ENCODE results near the gene FAM124A. TPM values are rescaled to one million over a fixed set of nuclear protein-coding genes. Genes with fewer than 3 reads are reported as not detected.
"Not testable (repeated sequence)": the region's sequence is repeated elsewhere in the genome, so short reads cannot be mapped to it uniquely, and the experiment has no call there.

FAM124A gene
- polyA plus RNA-seq, 4 donors, result 0.22 to 1.8 (median 0.41) TPM; not detected in 1

DNA sequence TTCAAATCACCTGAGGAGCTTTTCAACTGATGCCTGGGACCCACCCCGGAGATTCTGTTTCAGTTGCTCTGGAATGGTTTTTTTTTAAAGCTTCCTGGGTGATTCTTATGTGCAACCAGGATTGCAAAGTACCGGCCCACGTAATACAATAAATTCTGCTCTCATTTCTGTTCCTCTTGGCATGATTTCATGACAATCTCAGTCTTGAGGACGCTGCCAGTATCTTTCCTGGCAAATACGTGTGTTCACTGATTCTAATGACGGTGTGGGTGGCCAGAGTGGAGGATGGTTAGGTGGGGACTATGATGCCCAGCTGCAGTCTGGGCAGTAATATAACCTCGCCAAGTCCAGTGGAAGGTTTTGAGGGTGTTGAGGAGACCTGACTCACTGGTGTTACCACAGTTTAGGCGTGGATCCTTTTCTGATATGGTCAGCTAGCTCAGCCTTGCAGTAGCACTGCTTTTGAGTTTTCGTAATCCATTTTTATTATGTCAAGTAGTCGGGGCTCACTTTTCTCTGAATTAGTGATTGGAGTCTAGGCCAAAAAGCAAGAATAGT is 49.4 kb downstream of the FAM124A start:
- no peaks in the 10 kb centered on the region for H3K27me3 ChIP-seq (ENCODE audit: control insufficient read depth in 3 of 3, insufficient read depth in 3 of 3, low read length in 3 of 3)
- no peak for DNase-seq
- no peaks in the 10 kb centered on the region for H3K36me3 ChIP-seq (ENCODE audit: control insufficient read depth in 3 of 3, insufficient read depth in 2 of 3, low read depth in 1 of 3, low read length in 3 of 3)
- no peaks in the 10 kb centered on the region for H3K9me3 ChIP-seq (ENCODE audit: control insufficient read depth in 2 of 2, insufficient read depth in 1 of 2, low read depth in 1 of 2, low read length in 1 of 2)
- H3K4me1 ChIP-seq (ENCODE audit: control insufficient read depth in 3 of 3, insufficient read depth in 2 of 3, low read depth in 1 of 3, low read length in 2 of 3), result peaks cover 0 to 3% (median 0%) of the 10 kb centered on the region in 3 donors
- FAIRE-seq, result no peak
- H3K4me3 ChIP-seq (ENCODE audit: low read depth in 1 of 3, low read length in 3 of 3), result no peak overlapping the region
- no peak overlapping the region for H3K27ac ChIP-seq (ENCODE audit: low read depth in 1 of 3, low read length in 2 of 3)
- WGBS, 3 donors, result 84 to 89% (median 85%) methylated on average over 10 of the region's 10 CpGs

DNA sequence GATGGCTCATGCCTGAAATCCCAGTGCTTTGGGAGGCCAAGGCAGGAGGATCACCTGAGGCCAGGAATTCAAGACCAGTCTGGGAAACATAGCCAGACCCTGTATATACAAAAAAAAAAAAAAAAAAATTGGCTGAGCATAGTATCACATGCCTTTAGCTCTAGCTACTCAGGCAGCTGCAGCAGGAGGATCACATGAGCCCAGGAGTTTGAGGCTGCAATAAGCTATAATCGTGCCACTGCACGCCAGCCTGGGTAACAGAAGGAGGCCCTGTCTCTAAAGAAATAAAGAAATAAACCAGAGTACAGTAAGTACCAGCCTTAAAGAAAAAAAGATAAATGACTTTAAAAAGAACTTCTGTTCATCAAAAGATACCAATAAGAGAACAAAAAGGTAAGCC is 52.9 kb downstream of the FAM124A start:
- H3K9me3 ChIP-seq (ENCODE audit: control insufficient read depth in 2 of 2, insufficient read depth in 1 of 2, low read depth in 1 of 2, low read length in 1 of 2), result no peaks in the 10 kb centered on the region
- no peaks in the 10 kb centered on the region for H3K36me3 ChIP-seq (ENCODE audit: control insufficient read depth in 3 of 3, insufficient read depth in 2 of 3, low read depth in 1 of 3, low read length in 3 of 3)
- 81 to 92% (median 87%) methylated on average over 2 of the region's 2 CpGs for WGBS, 3 donors
- FAIRE-seq, result no peak
- no peak overlapping the region for H3K4me3 ChIP-seq (ENCODE audit: low read depth in 1 of 3, low read length in 3 of 3)
- no peaks in the 10 kb centered on the region for H3K27me3 ChIP-seq (ENCODE audit: control insufficient read depth in 3 of 3, insufficient read depth in 3 of 3, low read length in 3 of 3)
- peak in 1 of 2 donors; percentile 10 for DNase-seq
- H3K27ac ChIP-seq (ENCODE audit: low read depth in 1 of 3, low read length in 2 of 3), result no peak overlapping the region
- H3K4me1 ChIP-seq (ENCODE audit: control insufficient read depth in 3 of 3, insufficient read depth in 2 of 3, low read depth in 1 of 3, low read length in 2 of 3), result peaks cover 0 to 3% (median 0%) of the 10 kb centered on the region in 3 donors

- FAIRE-seq, result no peak
- no peaks in the 10 kb centered on the region for H3K27me3 ChIP-seq (ENCODE audit: control insufficient read depth in 3 of 3, insufficient read depth in 3 of 3, low read length in 3 of 3)
- H3K27ac ChIP-seq (ENCODE audit: low read depth in 1 of 3, low read length in 2 of 3), result no peak overlapping the region
- no peak overlapping the region for H3K4me3 ChIP-seq (ENCODE audit: low read depth in 1 of 3, low read length in 3 of 3)
- peak; percentile 44 to 77 for DNase-seq
- H3K9me3 ChIP-seq (ENCODE audit: control insufficient read depth in 2 of 2, insufficient read depth in 1 of 2, low read depth in 1 of 2, low read length in 1 of 2), result no peaks in the 10 kb centered on the region
- peaks cover 0 to 3% (median 0%) of the 10 kb centered on the region in 3 donors for H3K4me1 ChIP-seq (ENCODE audit: control insufficient read depth in 3 of 3, insufficient read depth in 2 of 3, low read depth in 1 of 3, low read length in 2 of 3)
- H3K36me3 ChIP-seq (ENCODE audit: control insufficient read depth in 3 of 3, insufficient read depth in 2 of 3, low read depth in 1 of 3, low read length in 3 of 3), result no peaks in the 10 kb centered on the region
- 22 to 42% (median 28%) methylated on average over 4 of the region's 4 CpGs for whole genome bisulfite sequencing, 3 donors
These were observed 54.4 kb downstream of the FAM124A start for GRCh38 chr13:51276636-51277035.

DNA sequence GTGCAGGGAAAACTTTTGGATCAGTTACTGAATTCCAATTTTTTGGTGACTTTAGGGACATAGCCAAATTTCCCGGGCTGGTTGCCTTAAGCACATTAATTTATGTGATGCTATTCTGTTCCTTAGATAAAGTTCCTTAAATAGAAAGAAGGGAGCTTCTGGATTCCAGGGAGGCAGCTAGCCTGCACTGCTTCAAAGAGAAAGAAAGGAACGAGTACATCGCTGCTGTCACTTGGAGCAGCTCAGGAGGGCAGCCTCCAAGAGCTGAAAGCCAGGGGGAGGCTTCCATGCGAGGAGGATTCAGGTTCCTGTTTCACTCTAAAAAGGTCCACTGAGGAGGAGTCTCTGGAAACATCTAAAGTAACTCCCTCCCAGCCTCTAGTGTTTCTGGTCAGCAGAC is 55.7 kb downstream of the FAM124A start:
- DNase-seq (no peak), FAIRE-seq (no peak)
- 83 to 88% (median 87%) methylated on average over 4 of the region's 4 CpGs for WGBS, 3 donors

GRCh38 chr13:51278426-51279130 is 56.4 kb downstream of the FAM124A start:
- H3K9me3 ChIP-seq (ENCODE audit: control insufficient read depth in 2 of 2, insufficient read depth in 1 of 2, low read depth in 1 of 2, low read length in 1 of 2), result no peaks in the 10 kb centered on the region
- no peaks in the 10 kb centered on the region for H3K27me3 ChIP-seq (ENCODE audit: control insufficient read depth in 3 of 3, insufficient read depth in 3 of 3, low read length in 3 of 3)
- H3K36me3 ChIP-seq (ENCODE audit: control insufficient read depth in 3 of 3, insufficient read depth in 2 of 3, low read depth in 1 of 3, low read length in 3 of 3), result no peaks in the 10 kb centered on the region
- FAIRE-seq, result no peak
- no peak for DNase-seq
- 61 to 66% (median 64%) methylated on average over 9 of the region's 9 CpGs for WGBS, 3 donors
- H3K4me3 ChIP-seq (ENCODE audit: low read depth in 1 of 3, low read length in 3 of 3), result no peak overlapping the region
- H3K27ac ChIP-seq (ENCODE audit: low read depth in 1 of 3, low read length in 2 of 3), result no peak overlapping the region
- peaks cover 0 to 3% (median 0%) of the 10 kb centered on the region in 3 donors for H3K4me1 ChIP-seq (ENCODE audit: control insufficient read depth in 3 of 3, insufficient read depth in 2 of 3, low read depth in 1 of 3, low read length in 2 of 3)

More for the DNA sequence above, 55.7 kb downstream of the FAM124A start:
- no peaks in the 10 kb centered on the region for H3K27me3 ChIP-seq (ENCODE audit: control insufficient read depth in 3 of 3, insufficient read depth in 3 of 3, low read length in 3 of 3)
- no peaks in the 10 kb centered on the region for H3K36me3 ChIP-seq (ENCODE audit: control insufficient read depth in 3 of 3, insufficient read depth in 2 of 3, low read depth in 1 of 3, low read length in 3 of 3)
- no peak overlapping the region for H3K27ac ChIP-seq (ENCODE audit: low read depth in 1 of 3, low read length in 2 of 3)
- no peaks in the 10 kb centered on the region for H3K9me3 ChIP-seq (ENCODE audit: control insufficient read depth in 2 of 2, insufficient read depth in 1 of 2, low read depth in 1 of 2, low read length in 1 of 2)
- no peak overlapping the region for H3K4me3 ChIP-seq (ENCODE audit: low read depth in 1 of 3, low read length in 3 of 3)
- H3K4me1 ChIP-seq (ENCODE audit: control insufficient read depth in 3 of 3, insufficient read depth in 2 of 3, low read depth in 1 of 3, low read length in 2 of 3), result peaks cover 0 to 3% (median 0%) of the 10 kb centered on the region in 3 donors

DNA sequence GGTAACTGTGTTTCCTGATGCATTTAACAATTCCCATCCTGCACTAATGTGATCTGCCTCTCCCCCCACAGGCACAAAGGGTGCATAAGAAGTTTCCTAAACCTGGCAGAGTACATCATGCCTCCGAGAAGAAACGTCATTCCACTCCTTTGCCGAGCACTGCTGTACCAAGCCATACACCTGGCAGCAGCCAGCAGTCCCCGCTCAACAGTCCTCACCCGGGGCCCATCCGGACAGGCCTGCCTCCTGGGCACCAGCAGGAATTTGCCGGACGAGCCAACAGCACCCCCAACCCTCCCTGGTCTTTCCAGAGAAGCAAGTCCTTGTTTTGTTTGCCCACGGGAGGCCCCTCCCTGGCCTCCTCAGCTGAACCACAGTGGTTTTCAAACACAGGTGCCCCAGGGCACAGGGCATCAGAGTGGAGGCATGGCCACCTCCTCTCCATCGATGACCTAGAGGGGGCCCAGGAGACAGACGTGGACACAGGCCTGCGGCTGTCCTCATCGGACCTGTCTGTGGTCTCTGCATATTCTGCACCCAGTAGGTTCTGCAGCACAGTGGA is 58.3 kb downstream of the FAM124A start:
- no peaks in the 10 kb centered on the region for H3K27me3 ChIP-seq (ENCODE audit: control insufficient read depth in 3 of 3, insufficient read depth in 3 of 3, low read length in 3 of 3)
- H3K4me3 ChIP-seq (ENCODE audit: low read depth in 1 of 3, low read length in 3 of 3), result no peak overlapping the region
- DNase-seq (no peak), FAIRE-seq (no peak)
- 82 to 89% (median 85%) methylated on average over 13 of the region's 13 CpGs for WGBS, 3 donors
- H3K27ac ChIP-seq (ENCODE audit: low read depth in 1 of 3, low read length in 2 of 3), result no peak overlapping the region
- peaks cover 0 to 3% (median 0%) of the 10 kb centered on the region in 3 donors for H3K4me1 ChIP-seq (ENCODE audit: control insufficient read depth in 3 of 3, insufficient read depth in 2 of 3, low read depth in 1 of 3, low read length in 2 of 3)
- H3K36me3 ChIP-seq (ENCODE audit: control insufficient read depth in 3 of 3, insufficient read depth in 2 of 3, low read depth in 1 of 3, low read length in 3 of 3), result no peaks in the 10 kb centered on the region
- H3K9me3 ChIP-seq (ENCODE audit: control insufficient read depth in 2 of 2, insufficient read depth in 1 of 2, low read depth in 1 of 2, low read length in 1 of 2), result no peaks in the 10 kb centered on the region

GRCh38 chr13:51282322-51282721 is 60.1 kb downstream of the FAM124A start:
- Histone ChIP-seq H3K4me1 (ENCODE audit: control insufficient read depth in 3 of 3, insufficient read depth in 2 of 3, low read depth in 1 of 3, low read length in 2 of 3) (no peaks in the 10 kb centered on the region), H3K4me3 (ENCODE audit: low read depth in 1 of 3, low read length in 3 of 3) (no peak overlapping the region), H3K27me3 (ENCODE audit: control insufficient read depth in 3 of 3, insufficient read depth in 3 of 3, low read length in 3 of 3) (no peaks in the 10 kb centered on the region), H3K36me3 (ENCODE audit: control insufficient read depth in 3 of 3, insufficient read depth in 2 of 3, low read depth in 1 of 3, low read length in 3 of 3) (no peaks in the 10 kb centered on the region), H3K9me3 (ENCODE audit: control insufficient read depth in 2 of 2, insufficient read depth in 1 of 2, low read depth in 1 of 2, low read length in 1 of 2) (no peaks in the 10 kb centered on the region), H3K27ac (ENCODE audit: low read depth in 1 of 3, low read length in 2 of 3) (no peak overlapping the region)
- 57 to 73% (median 62%) methylated on average over 6 of the region's 6 CpGs for WGBS, 3 donors
- DNase-seq, result no peak
- FAIRE-seq, result no peak

- H3K4me3 ChIP-seq (ENCODE audit: low read depth in 1 of 3, low read length in 3 of 3); H3K27ac ChIP-seq (ENCODE audit: low read depth in 1 of 3, low read length in 2 of 3); H3K27me3 ChIP-seq (ENCODE audit: control insufficient read depth in 3 of 3, insufficient read depth in 3 of 3, low read length in 3 of 3); H3K36me3 ChIP-seq (ENCODE audit: control insufficient read depth in 3 of 3, insufficient read depth in 2 of 3, low read depth in 1 of 3, low read length in 3 of 3); H3K9me3 ChIP-seq (ENCODE audit: control insufficient read depth in 2 of 2, insufficient read depth in 1 of 2, low read depth in 1 of 2, low read length in 1 of 2); H3K4me1 ChIP-seq (ENCODE audit: control insufficient read depth in 3 of 3, insufficient read depth in 2 of 3, low read depth in 1 of 3, low read length in 2 of 3); FAIRE-seq; DNase-seq: not testable (repeated sequence)
- 92 to 94% (median 92%) methylated on average over 5 of the region's 5 CpGs for WGBS, 3 donors
These were observed 60.7 kb downstream of the FAM124A start for GRCh38 chr13:51282923-51283322.
